ENCODE data around the gene FAM193A.

DNA sequence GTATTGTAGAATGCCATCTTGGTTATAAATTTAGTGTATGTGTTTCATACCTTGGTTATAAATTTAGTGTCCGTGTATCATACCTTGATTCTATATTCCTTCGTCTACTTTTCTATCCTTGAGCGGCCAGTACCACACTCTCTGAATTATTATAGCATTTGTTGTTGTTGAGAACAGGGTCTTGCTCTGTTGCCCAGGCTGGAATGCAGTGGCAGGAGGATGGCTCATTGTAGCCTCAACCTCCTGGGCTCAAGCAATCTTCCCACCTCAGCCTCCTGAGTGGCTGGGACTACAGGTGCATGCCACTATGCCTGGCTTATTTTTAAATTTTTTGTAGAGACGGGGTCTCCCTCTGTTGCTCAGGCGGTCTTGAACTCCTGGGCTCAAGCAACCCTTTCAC is 50.1 kb downstream of the FAM193A start:
- TF ChIP-seq, protein P1, sequence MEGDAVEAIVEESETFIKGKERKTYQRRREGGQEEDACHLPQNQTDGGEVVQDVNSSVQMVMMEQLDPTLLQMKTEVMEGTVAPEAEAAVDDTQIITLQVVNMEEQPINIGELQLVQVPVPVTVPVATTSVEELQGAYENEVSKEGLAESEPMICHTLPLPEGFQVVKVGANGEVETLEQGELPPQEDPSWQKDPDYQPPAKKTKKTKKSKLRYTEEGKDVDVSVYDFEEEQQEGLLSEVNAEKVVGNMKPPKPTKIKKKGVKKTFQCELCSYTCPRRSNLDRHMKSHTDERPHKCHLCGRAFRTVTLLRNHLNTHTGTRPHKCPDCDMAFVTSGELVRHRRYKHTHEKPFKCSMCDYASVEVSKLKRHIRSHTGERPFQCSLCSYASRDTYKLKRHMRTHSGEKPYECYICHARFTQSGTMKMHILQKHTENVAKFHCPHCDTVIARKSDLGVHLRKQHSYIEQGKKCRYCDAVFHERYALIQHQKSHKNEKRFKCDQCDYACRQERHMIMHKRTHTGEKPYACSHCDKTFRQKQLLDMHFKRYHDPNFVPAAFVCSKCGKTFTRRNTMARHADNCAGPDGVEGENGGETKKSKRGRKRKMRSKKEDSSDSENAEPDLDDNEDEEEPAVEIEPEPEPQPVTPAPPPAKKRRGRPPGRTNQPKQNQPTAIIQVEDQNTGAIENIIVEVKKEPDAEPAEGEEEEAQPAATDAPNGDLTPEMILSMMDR (optimal IDR thresholded peaks at IDR 0.05 in 1 of 3, IDR thresholded peaks at IDR 0.05 in 1 of 3, conservative IDR thresholded peaks at IDR 0.05 in 1 of 3; ENCODE audit: extremely low read depth in 1 of 3, insufficient read depth in 2 of 3, low read length in 3 of 3), result no peak
- no peak for TF ChIP-seq EZH2 (IDR thresholded peaks at IDR 0.05; ENCODE audit: low read length)
